Thyroid gland (tissue), 4 donors: ENCODE measurements around the gene GRM1.

ENCODE experiments used
- POLR2A ChIP-seq, 2 donors: fragments of 450-650 bp; IDR thresholded peaks; one replicate each; pipeline ENCODE4 v1.6.1; 2017; ENCODE audit warnings: antibody characterized with exemption in 2 of 2, mild to moderate bottlenecking in 2 of 2, moderate library complexity in 1 of 2
- TF ChIP-seq, protein P1 (sequence below), 6 experiments: fragments of 200-600 bp in 3 of 6; fragments of 450-650 bp in 3 of 6; sonication (generic) in 3 of 6; IDR thresholded peaks; one replicate each; pipeline ENCODE4 v1.5.1; 2016 to 2019; ENCODE audit warnings: antibody characterized with exemption in 6 of 6, mild to moderate bottlenecking in 2 of 6, inconsistent platforms in 1 of 6, moderate library complexity in 1 of 6

- TF ChIP-seq, protein P1, sequence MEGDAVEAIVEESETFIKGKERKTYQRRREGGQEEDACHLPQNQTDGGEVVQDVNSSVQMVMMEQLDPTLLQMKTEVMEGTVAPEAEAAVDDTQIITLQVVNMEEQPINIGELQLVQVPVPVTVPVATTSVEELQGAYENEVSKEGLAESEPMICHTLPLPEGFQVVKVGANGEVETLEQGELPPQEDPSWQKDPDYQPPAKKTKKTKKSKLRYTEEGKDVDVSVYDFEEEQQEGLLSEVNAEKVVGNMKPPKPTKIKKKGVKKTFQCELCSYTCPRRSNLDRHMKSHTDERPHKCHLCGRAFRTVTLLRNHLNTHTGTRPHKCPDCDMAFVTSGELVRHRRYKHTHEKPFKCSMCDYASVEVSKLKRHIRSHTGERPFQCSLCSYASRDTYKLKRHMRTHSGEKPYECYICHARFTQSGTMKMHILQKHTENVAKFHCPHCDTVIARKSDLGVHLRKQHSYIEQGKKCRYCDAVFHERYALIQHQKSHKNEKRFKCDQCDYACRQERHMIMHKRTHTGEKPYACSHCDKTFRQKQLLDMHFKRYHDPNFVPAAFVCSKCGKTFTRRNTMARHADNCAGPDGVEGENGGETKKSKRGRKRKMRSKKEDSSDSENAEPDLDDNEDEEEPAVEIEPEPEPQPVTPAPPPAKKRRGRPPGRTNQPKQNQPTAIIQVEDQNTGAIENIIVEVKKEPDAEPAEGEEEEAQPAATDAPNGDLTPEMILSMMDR (IDR thresholded peaks at IDR 0.05), result no peak
- no peak for TF ChIP-seq POLR2A (IDR thresholded peaks at IDR 0.05)
These were observed 302.2 kb downstream of the GRM1 start for GRCh38 chr6:146331013-146331412.
